PC-9 (cell line): ENCODE data around the gene PIEZO2. TPM values are rescaled to one million over a fixed set of nuclear protein-coding genes. Genes with fewer than 3 reads are reported as not detected.

Source experiments
- BruUV-seq: library from RNA; stranded (reverse); fragments of 400-500 nt; replicated peaks from 2 replicates; lab custom pipeline; 2021; lab: Mats Ljungman, UMichigan
- CTCF ChIA-PET: fragments of 300-600 bp; sonication (Branson Sonifier 250); formaldehyde crosslinking; loops from one replicate; lab custom pipeline; 2022; ENCODE audit warnings: antibody characterized with exemption; lab: Charles Lee
- POLR2A ChIA-PET: fragments of 300-600 bp; sonication (Branson Sonifier 250); formaldehyde crosslinking; loops from one replicate; lab custom pipeline; 2022; ENCODE audit warnings: antibody characterized with exemption; ENCODE audit not compliant: unreplicated experiment; lab: Charles Lee
- DNase-seq, 2 experiments: peaks; one replicate each; pipeline versions ENCODE4 v3.0.0 to v3.0.0-alpha.2; 2015 to 2022; ENCODE audit warnings: mixed read lengths in 1 of 2
- H2AFZ ChIP-seq: fragments of 200-600 bp; sonication (generic); 2 replicates; pipeline ENCODE4 v1.8.1; 2017; ENCODE audit warnings: antibody characterized with exemption
- H3F3A ChIP-seq: fragments of 200-600 bp; sonication (generic); 2 replicates; pipeline ENCODE4 v1.8.1; 2017; ENCODE audit warnings: antibody characterized with exemption, mild to moderate bottlenecking, low read depth; ENCODE audit not compliant: insufficient read depth
- H3K27ac ChIP-seq: fragments of 200-600 bp; sonication (generic); 2 replicates; pipeline ENCODE4 v1.6.1; 2016; ENCODE audit warnings: mixed run types
- H3K27me3 ChIP-seq: fragments of 200-600 bp; sonication (generic); 2 replicates; pipeline ENCODE4 v1.6.1; 2016; ENCODE audit warnings: low read depth, mixed run types; ENCODE audit not compliant: insufficient read depth
- H3K36me3 ChIP-seq: fragments of 200-600 bp; sonication (generic); 2 replicates; pipeline ENCODE4 v1.6.1; 2016; ENCODE audit warnings: low read depth, mixed run types
- H3K4me1 ChIP-seq: fragments of 200-600 bp; sonication (generic); replicated peaks from 2 replicates; pipeline ENCODE4 v1.6.1; 2016; ENCODE audit warnings: mixed run types; ENCODE audit not compliant: insufficient read depth
- H3K4me2 ChIP-seq: fragments of 200-600 bp; sonication (generic); 2 replicates; pipeline ENCODE4 v1.6.1; 2017; ENCODE audit warnings: mixed run types
- H3K4me3 ChIP-seq: fragments of 200-600 bp; sonication (generic); 2 replicates; pipeline ENCODE4 v1.6.1; 2016; ENCODE audit warnings: mixed run types
- H3K79me2 ChIP-seq: fragments of 200-600 bp; sonication (generic); 2 replicates; pipeline ENCODE4 v1.6.1; 2017; ENCODE audit warnings: low read depth, mixed run types
- H3K9me2 ChIP-seq: fragments of 200-600 bp; sonication (generic); 2 replicates; pipeline ENCODE4 v1.8.1; 2017; ENCODE audit warnings: mild to moderate bottlenecking; ENCODE audit not compliant: insufficient read depth
- H3K9me3 ChIP-seq: fragments of 200-600 bp; sonication (generic); 2 replicates; pipeline ENCODE4 v1.8.1; 2016; ENCODE audit warnings: low read depth; ENCODE audit not compliant: insufficient read depth
- H4K20me1 ChIP-seq: fragments of 200-600 bp; sonication (generic); 2 replicates; pipeline ENCODE4 v1.8.1; 2017; ENCODE audit not compliant: insufficient read depth
- CTCF ChIP-seq: fragments of 200-600 bp; sonication (generic); conservative IDR thresholded peaks from 2 replicates; pipeline ENCODE4 v1.6.1; 2017; ENCODE audit warnings: mixed run types, antibody characterized with exemption, mild to moderate bottlenecking, moderate library complexity
- EZH2 ChIP-seq: fragments of 200-600 bp; sonication (generic); IDR thresholded peaks from 2 replicates; pipeline ENCODE4 v1.8.0; 2017; ENCODE audit warnings: antibody characterized with exemption, low read depth
- intact Hi-C: fragments of 100-400 bp; cut with micrococcal nuclease; formaldehyde crosslinking; loops from one replicate; pipeline ENCODE4 v1.10.0; 2022; ENCODE audit not compliant: unreplicated experiment
- total RNA-seq: library from RNA; stranded (reverse); gene quantifications from 2 replicates; pipeline ENCODE4 v1.2.3, GENCODE V29; 2021

The PIEZO2 gene
- total RNA-seq, 1 experiment from 2014 or later: not detected

GRCh38 chr18:11165952-11166351, 16.6 kb upstream of the PIEZO2 start:
- H3K27ac ChIP-seq: no peak overlapping the region
- TF ChIP-seq CTCF (no peak), EZH2 (no peak)
- no peaks in the 10 kb centered on the region for H4K20me1 ChIP-seq
- H3F3A ChIP-seq: no peaks in the 10 kb centered on the region
- no peaks in the 10 kb centered on the region for H3K79me2 ChIP-seq
- ChIA-PET CTCF (no interaction called here), POLR2A (no interaction called here)
- H3K9me3 ChIP-seq: no peaks in the 10 kb centered on the region
- no peak overlapping the region for H3K4me2 ChIP-seq
- H2AFZ ChIP-seq: no peak overlapping the region
- DNase-seq: no peak
- H3K9me2 ChIP-seq: no peaks in the 10 kb centered on the region
- H3K27me3 ChIP-seq: peaks cover 29% of the 10 kb centered on the region
- H3K36me3 ChIP-seq: no peaks in the 10 kb centered on the region
- H3K4me1 ChIP-seq: no peaks in the 10 kb centered on the region
- intact Hi-C loops: no loop called here
- no peak overlapping the region for H3K4me3 ChIP-seq
- no TSS peak for BruUV-seq

DNA sequence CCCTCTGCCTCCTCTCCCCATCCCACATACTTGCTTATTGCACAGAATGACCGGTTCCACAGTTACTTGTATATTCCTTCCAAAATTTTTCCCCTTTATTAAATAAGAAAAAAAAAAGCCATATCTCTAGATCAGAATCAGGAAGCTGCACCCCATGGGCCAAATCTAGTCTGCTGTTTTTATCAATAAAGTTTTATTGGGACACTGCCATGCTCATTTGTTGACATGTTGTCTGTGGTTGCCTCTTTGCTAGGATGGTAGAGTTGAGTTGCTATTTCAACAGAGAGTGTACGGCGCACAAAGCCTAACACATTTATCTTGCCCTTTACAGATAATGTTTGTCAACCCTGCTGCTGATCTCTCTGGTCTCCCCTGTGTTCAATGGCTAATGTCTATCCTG, 15.8 kb upstream of the PIEZO2 start:
- Histone ChIP-seq H3K9me3 (no peaks in the 10 kb centered on the region), H3K36me3 (no peaks in the 10 kb centered on the region), H3F3A (no peaks in the 10 kb centered on the region), H3K4me3 (no peak overlapping the region), H3K27ac (no peak overlapping the region), H3K4me1 (no peaks in the 10 kb centered on the region), H3K27me3 (peaks cover 37% of the 10 kb centered on the region), H3K9me2 (no peaks in the 10 kb centered on the region), H3K79me2 (no peaks in the 10 kb centered on the region), H3K4me2 (no peak overlapping the region), H2AFZ (no peak overlapping the region), H4K20me1 (no peaks in the 10 kb centered on the region)
- intact Hi-C loops: no loop called here
- ChIA-PET POLR2A (no interaction called here), CTCF (no interaction called here)
- BruUV-seq: no TSS peak
- TF ChIP-seq CTCF: no peak
- no peak for TF ChIP-seq EZH2
- DNase-seq: no peak

DNA sequence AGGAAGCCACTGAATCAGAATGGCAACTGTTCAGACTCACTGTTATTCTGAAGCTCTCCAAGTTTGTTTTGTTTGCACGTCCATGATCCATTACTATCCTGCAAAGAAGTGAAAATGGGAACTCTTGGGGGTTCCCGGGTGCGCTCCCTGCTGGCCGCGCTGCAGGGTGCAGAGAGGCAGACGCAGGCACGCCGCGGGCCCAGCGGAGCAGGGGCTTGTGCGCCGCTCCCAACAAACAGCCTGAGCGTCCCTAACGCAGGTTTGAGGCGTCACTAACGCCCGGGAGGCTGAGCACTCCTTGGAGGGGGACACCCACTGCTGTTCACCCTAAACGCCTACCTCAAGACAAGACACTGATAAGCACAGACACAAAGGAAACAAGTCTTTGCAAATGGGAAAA, 14.3 kb upstream of the PIEZO2 start:
- ChIA-PET POLR2A (no interaction called here), CTCF (interaction anchor here (0.6 kb wide), 1 partner anchor 1497 kb away, joined by 8 read pairs; no protein-coding TSS in a partner anchor)
- DNase-seq: no peak
- no peak overlapping the region for H3K27ac ChIP-seq
- no peak overlapping the region for H3K4me3 ChIP-seq
- no peaks in the 10 kb centered on the region for H3F3A ChIP-seq
- no peak overlapping the region for H3K4me2 ChIP-seq
- no peaks in the 10 kb centered on the region for H3K9me3 ChIP-seq
- no peak overlapping the region for H2AFZ ChIP-seq
- no peaks in the 10 kb centered on the region for H3K36me3 ChIP-seq
- H3K79me2 ChIP-seq: no peaks in the 10 kb centered on the region
- H4K20me1 ChIP-seq: no peaks in the 10 kb centered on the region
- intact Hi-C loops: no loop called here
- no TSS peak for BruUV-seq
- no peaks in the 10 kb centered on the region for H3K4me1 ChIP-seq
- no peaks in the 10 kb centered on the region for H3K9me2 ChIP-seq
- H3K27me3 ChIP-seq: peaks cover 42% of the 10 kb centered on the region
- TF ChIP-seq EZH2: no peak

DNA sequence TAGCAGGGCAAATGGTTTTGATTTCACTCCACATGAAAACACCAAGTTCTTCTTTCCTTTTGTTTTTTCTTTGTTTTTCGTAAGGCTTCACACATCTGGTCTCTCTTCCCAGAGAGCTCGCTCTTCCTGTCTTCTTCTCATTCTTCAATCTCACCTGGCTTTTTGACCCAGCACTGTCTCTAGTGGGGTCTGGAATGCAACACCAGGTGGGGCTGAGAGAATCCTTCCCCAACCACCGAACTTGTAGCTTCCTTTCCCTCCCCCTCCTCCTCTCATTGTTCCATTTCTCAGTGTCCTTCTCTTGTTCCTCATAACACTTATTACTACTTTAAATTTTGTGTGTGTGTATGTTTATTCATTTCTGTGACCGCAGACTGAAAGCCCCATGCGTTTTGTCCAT, 13.5 kb upstream of the PIEZO2 start:
- intact Hi-C loops: no loop called here
- Histone ChIP-seq H3K79me2 (no peaks in the 10 kb centered on the region), H3K27ac (no peak overlapping the region), H2AFZ (no peak overlapping the region), H3K9me2 (no peaks in the 10 kb centered on the region), H3F3A (no peaks in the 10 kb centered on the region), H3K27me3 (peaks cover 47% of the 10 kb centered on the region), H3K4me1 (no peaks in the 10 kb centered on the region), H3K9me3 (no peaks in the 10 kb centered on the region), H3K36me3 (no peaks in the 10 kb centered on the region), H4K20me1 (no peaks in the 10 kb centered on the region), H3K4me3 (no peak overlapping the region), H3K4me2 (no peak overlapping the region)
- TF ChIP-seq CTCF (no peak), EZH2 (no peak)
- no peak for DNase-seq
- BruUV-seq: no TSS peak
- CTCF ChIA-PET: interaction anchor here (0.6 kb wide), 1 partner anchor 1498 kb away, joined by 8 read pairs; no protein-coding TSS in a partner anchor
- POLR2A ChIA-PET: no interaction called here
